WTC11 (cell line): Measurements from ENCODE around the gene FGD6. TPM values are rescaled to one million over a fixed set of nuclear protein-coding genes. Genes with fewer than 3 reads are reported as not detected.

Experiments
- ATAC-seq: fragments of 200-7000 bp; cut with Tn5 transposase; 2 replicates; pipeline ENCODE4 v1.10.0; 2021; ENCODE audit warnings: mild to moderate bottlenecking, moderate library complexity
- CTCF ChIA-PET: fragments of 300-600 bp; sonication (Branson Sonifier 250); formaldehyde crosslinking; loops from one replicate; lab custom pipeline; 2021; ENCODE audit warnings: antibody characterized with exemption; lab: Charles Lee
- POLR2A ChIA-PET: fragments of 350-600 bp; sonication (Branson Sonifier 250); formaldehyde crosslinking; loops from one replicate; lab custom pipeline; 2021; ENCODE audit warnings: antibody characterized with exemption; lab: Charles Lee
- DNase-seq: peaks from one replicate; pipeline ENCODE4 v3.0.0; 2021; ENCODE audit warnings: low spot score
- H3K27ac Mint-ChIP-seq: 2 replicates; pipeline ENCODE4 v1.8.0; 2021; ENCODE audit warnings: mixed read lengths
- H3K27me3 Mint-ChIP-seq: 2 replicates; pipeline ENCODE4 v1.8.0; 2021; ENCODE audit warnings: low read depth, mild to moderate bottlenecking, moderate library complexity, mixed read lengths
- H3K36me3 Mint-ChIP-seq: 2 replicates; pipeline ENCODE4 v1.8.0; 2021; ENCODE audit warnings: mixed read lengths
- H3K4me1 Mint-ChIP-seq: 2 replicates; pipeline ENCODE4 v1.8.0; 2022; ENCODE audit warnings: mixed read lengths
- H3K4me3 Mint-ChIP-seq: 2 replicates; pipeline ENCODE4 v1.8.0; 2021; ENCODE audit warnings: mild to moderate bottlenecking, moderate library complexity, mixed read lengths
- H3K9me3 Mint-ChIP-seq: 2 replicates; pipeline ENCODE4 v1.8.0; 2021; ENCODE audit warnings: mixed read lengths
- CTCF ChIP-seq: fragments of 200-600 bp; IDR thresholded peaks from 2 replicates; pipeline ENCODE4 v1.8.0; 2022; ENCODE audit warnings: antibody characterized with exemption
- EMX1 ChIP-seq: fragments of 250-450 bp; sonication (Bioruptor Pico); IDR thresholded peaks from 2 replicates; pipeline ENCODE4 v1.8.0; 2021; ENCODE audit warnings: mild to moderate bottlenecking
- FOXK1 ChIP-seq: sonication (generic); formaldehyde crosslinking; IDR thresholded peaks from 2 replicates; pipeline ENCODE4 v1.8.0; 2022; ENCODE audit warnings: mild to moderate bottlenecking, moderate library complexity, missing genetic modification reagents
- HMGXB4 ChIP-seq: sonication (generic); formaldehyde crosslinking; IDR thresholded peaks from 2 replicates; pipeline ENCODE4 v1.8.1; 2023; ENCODE audit warnings: mild to moderate bottlenecking, moderate library complexity, missing genetic modification reagents
- MAX ChIP-seq: sonication (generic); formaldehyde crosslinking; IDR thresholded peaks from 2 replicates; pipeline ENCODE4 v1.8.0; 2022; ENCODE audit warnings: mild to moderate bottlenecking, missing genetic modification reagents
- NFATC4 ChIP-seq: fragments of 250-450 bp; sonication (Bioruptor Pico); IDR thresholded peaks from 2 replicates; pipeline ENCODE4 v1.9.0; 2021; ENCODE audit warnings: mild to moderate bottlenecking
- NFYB ChIP-seq: sonication (generic); formaldehyde crosslinking; conservative IDR thresholded peaks from 2 replicates; pipeline ENCODE4 v1.8.0; 2022; ENCODE audit warnings: low read depth, missing genetic modification reagents
- NR3C1 ChIP-seq: sonication (generic); formaldehyde crosslinking; conservative IDR thresholded peaks from 2 replicates; pipeline ENCODE4 v1.8.1; 2023; ENCODE audit warnings: low read depth, mild to moderate bottlenecking, missing genetic modification reagents
- PREB ChIP-seq: sonication (generic); formaldehyde crosslinking; IDR thresholded peaks from 2 replicates; pipeline ENCODE4 v1.8.1; 2022; ENCODE audit warnings: mild to moderate bottlenecking, missing genetic modification reagents, moderate library complexity, borderline replicate concordance
- SMAD3 ChIP-seq: sonication (generic); formaldehyde crosslinking; IDR thresholded peaks from 2 replicates; pipeline ENCODE4 v1.8.0; 2022; ENCODE audit warnings: missing genetic modification reagents, mild to moderate bottlenecking, borderline replicate concordance
- ZBTB43 ChIP-seq: sonication (generic); formaldehyde crosslinking; IDR thresholded peaks from 2 replicates; pipeline ENCODE4 v1.8.1; 2023; ENCODE audit warnings: mild to moderate bottlenecking, missing genetic modification reagents
- ZMAT4 ChIP-seq: fragments of 250-450 bp; sonication (Bioruptor Pico); IDR thresholded peaks from 2 replicates; pipeline ENCODE4 v1.9.0; 2021; ENCODE audit warnings: mild to moderate bottlenecking
- ZNF121 ChIP-seq: sonication (generic); formaldehyde crosslinking; IDR thresholded peaks from 2 replicates; pipeline ENCODE4 v1.8.0; 2023; ENCODE audit warnings: missing genetic modification reagents
- ZNF232 ChIP-seq: sonication (generic); formaldehyde crosslinking; IDR thresholded peaks from 2 replicates; pipeline ENCODE4 v1.8.0; 2022; ENCODE audit warnings: mild to moderate bottlenecking, missing genetic modification reagents
- ZNF263 ChIP-seq: sonication (generic); formaldehyde crosslinking; IDR thresholded peaks from 2 replicates; pipeline ENCODE4 v1.8.1; 2022; ENCODE audit warnings: low read depth, mild to moderate bottlenecking, moderate library complexity, missing genetic modification reagents
- ZNF425 ChIP-seq: fragments of 250-450 bp; sonication (Bioruptor Pico); conservative IDR thresholded peaks from 2 replicates; pipeline ENCODE4 v1.9.0; 2021; ENCODE audit warnings: mild to moderate bottlenecking
- ZNF671 ChIP-seq: fragments of 250-450 bp; sonication (Bioruptor Pico); IDR thresholded peaks from 2 replicates; pipeline ENCODE4 v1.8.0; 2021; ENCODE audit warnings: mild to moderate bottlenecking
- total RNA-seq: library from RNA; stranded (reverse); gene quantifications from 3 replicates; pipeline ENCODE4 v1.2.3, GENCODE V29; 2021

The FGD6 gene
- total RNA-seq, 1 experiment from 2014 or later: 28.2 TPM

GRCh38 chr12:95228617-95229016, 11.3 kb upstream of the FGD6 start:
- H3K9me3 Mint-ChIP-seq: 0 out of 2 replicates have a peak, but pooled peaks cover 3% of the 10 kb centered on the region
- CTCF ChIA-PET: no interaction called here
- H3K27me3 Mint-ChIP-seq: no peaks in the 10 kb centered on the region
- no peak overlapping the region for H3K4me3 Mint-ChIP-seq
- ATAC-seq (no peak), DNase-seq (no peak)
- peaks cover 31% of the 10 kb centered on the region for H3K4me1 Mint-ChIP-seq
- H3K36me3 Mint-ChIP-seq: peaks cover 16% of the 10 kb centered on the region
- TF ChIP-seq ZNF263 (CRISPR knock-in tag) (no peak), ZNF425 (CRISPR knock-in tag) (no peak), ZNF121 (CRISPR knock-in tag) (peak; percentile 93)
- H3K27ac Mint-ChIP-seq: peak overlapping the region; percentile 53
- POLR2A ChIA-PET: no interaction called here

- H3K36me3 Mint-ChIP-seq: peaks cover 11% of the 10 kb centered on the region
- ChIA-PET CTCF (no interaction called here), POLR2A (no interaction called here)
- H3K27ac Mint-ChIP-seq: peak overlapping the region; percentile 21
- 0 out of 2 replicates have a peak, but pooled peaks cover under 1% of the 10 kb centered on the region for H3K9me3 Mint-ChIP-seq
- ATAC-seq (no peak), DNase-seq (no peak)
- TF ChIP-seq NR3C1 (CRISPR knock-in tag): no peak
- no peak for TF ChIP-seq HMGXB4 (CRISPR knock-in tag)
- TF ChIP-seq NFYB (CRISPR knock-in tag): no peak
- no peak for TF ChIP-seq SMAD3 (CRISPR knock-in tag)
- TF ChIP-seq FOXK1 (CRISPR knock-in tag): no peak
- TF ChIP-seq NFATC4: no peak
- no peak for TF ChIP-seq EMX1 (CRISPR knock-in tag)
- no peak for TF ChIP-seq ZNF232
- TF ChIP-seq ZNF671: no peak
- no peak for TF ChIP-seq ZMAT4 (CRISPR knock-in tag)
- TF ChIP-seq PREB (CRISPR knock-in tag): no peak
- no peak for TF ChIP-seq CTCF
- TF ChIP-seq MAX (CRISPR knock-in tag): no peak
- TF ChIP-seq ZBTB43 (CRISPR knock-in tag): no peak
- no peaks in the 10 kb centered on the region for H3K27me3 Mint-ChIP-seq
- H3K4me3 Mint-ChIP-seq: no peak overlapping the region
- H3K4me1 Mint-ChIP-seq: peaks cover 31% of the 10 kb centered on the region
These were observed 10.6 kb upstream of the FGD6 start for GRCh38 chr12:95227818-95228356.
